Measurements from ENCODE around the gene CORIN.
"Not testable (repeated sequence)": the region's sequence is repeated elsewhere in the genome, so short reads cannot be mapped to it uniquely, and the experiment has no call there.

Gene CORIN

GRCh38 chr4:47762376-47763266 lies 75.2 kb downstream of the CORIN start:
- DNase-seq = no peak

- DNase-seq = not testable (repeated sequence)
Observed at GRCh38 chr4:47753316-47753715, 84.6 kb downstream of the CORIN start.

- no peak for DNase-seq
Observed at GRCh38 chr4:47752214-47752613, 85.7 kb downstream of the CORIN start.

GRCh38 chr4:47750788-47751187 lies 87.1 kb downstream of the CORIN start:
- DNase-seq = no peak

GRCh38 chr4:47749858-47750257 lies 88.0 kb downstream of the CORIN start:
- no peak for DNase-seq

GRCh38 chr4:47749060-47749459 lies 88.8 kb downstream of the CORIN start:
- no peak for DNase-seq

GRCh38 chr4:47747846-47748494 lies 89.9 kb downstream of the CORIN start:
- DNase-seq = no peak

GRCh38 chr4:47747211-47747610 lies 90.7 kb downstream of the CORIN start:
- no peak for DNase-seq

- DNase-seq = no peak
Observed at GRCh38 chr4:47746122-47746521, 91.7 kb downstream of the CORIN start.

- no peak for DNase-seq
Observed at GRCh38 chr4:47744843-47745382, 93.0 kb downstream of the CORIN start.

GRCh38 chr4:47744253-47744652 lies 93.6 kb downstream of the CORIN start:
- no peak for DNase-seq

- DNase-seq = no peak
Observed at GRCh38 chr4:47741200-47741599, 96.7 kb downstream of the CORIN start.

GRCh38 chr4:47737326-47737725 lies 100.5 kb downstream of the CORIN start:
- no peak for DNase-seq

GRCh38 chr4:47736555-47736954 lies 101.3 kb downstream of the CORIN start:
- no peak for DNase-seq

GRCh38 chr4:47736146-47736545 lies 101.7 kb downstream of the CORIN start:
- DNase-seq = no peak

- DNase-seq = no peak
Observed at GRCh38 chr4:47733302-47734175, 104.3 kb downstream of the CORIN start.

- no peak for DNase-seq
Observed at GRCh38 chr4:47731182-47731581, 106.7 kb downstream of the CORIN start.

- DNase-seq = no peak
Observed at GRCh38 chr4:47729131-47729680, 108.7 kb downstream of the CORIN start.

- no peak for DNase-seq
Observed at GRCh38 chr4:47721892-47722575, 115.8 kb downstream of the CORIN start.

GRCh38 chr4:47721485-47721884 lies 116.4 kb downstream of the CORIN start:
- no peak for DNase-seq

GRCh38 chr4:47720787-47721186 lies 117.1 kb downstream of the CORIN start:
- no peak for DNase-seq

- no peak for DNase-seq
Observed at GRCh38 chr4:47719576-47719975, 118.3 kb downstream of the CORIN start.

Data from CD4-positive, alpha-beta T cell treated with Interleukin-1 beta for 1 hour (primary cell).